Panc1 (cell line): ENCODE data around the gene SIRPA.

Experiments
- POLR2AphosphoS5 ChIP-seq: IDR thresholded peaks from 2 replicates; pipeline ENCODE4 v1.6.1; 2012; ENCODE audit warnings: mild to moderate bottlenecking, low read depth, low read length, moderate library complexity
- TCF7L2 ChIP-seq: IDR thresholded peaks from 2 replicates; pipeline ENCODE4 v1.6.1; 2011; ENCODE audit warnings: mild to moderate bottlenecking, low read depth, low read length, inconsistent platforms
- TF ChIP-seq, protein P1 (sequence below): fragments of 450-650 bp; IDR thresholded peaks from 2 replicates; pipeline ENCODE4 v1.5.1; 2017; ENCODE audit warnings: mild to moderate bottlenecking
- TF ChIP-seq, protein P2 (sequence below), 2 experiments: IDR thresholded peaks; 2 replicates each; pipeline ENCODE4 v1.6.1; 2011 to 2012; ENCODE audit warnings: low read depth in 2 of 2, control low read depth in 1 of 2, low read length in 1 of 2, mild to moderate bottlenecking in 1 of 2, moderate library complexity in 1 of 2; ENCODE audit not compliant: insufficient read depth in 1 of 2

- no peak for TF ChIP-seq POLR2AphosphoS5
- TF ChIP-seq, protein P1, sequence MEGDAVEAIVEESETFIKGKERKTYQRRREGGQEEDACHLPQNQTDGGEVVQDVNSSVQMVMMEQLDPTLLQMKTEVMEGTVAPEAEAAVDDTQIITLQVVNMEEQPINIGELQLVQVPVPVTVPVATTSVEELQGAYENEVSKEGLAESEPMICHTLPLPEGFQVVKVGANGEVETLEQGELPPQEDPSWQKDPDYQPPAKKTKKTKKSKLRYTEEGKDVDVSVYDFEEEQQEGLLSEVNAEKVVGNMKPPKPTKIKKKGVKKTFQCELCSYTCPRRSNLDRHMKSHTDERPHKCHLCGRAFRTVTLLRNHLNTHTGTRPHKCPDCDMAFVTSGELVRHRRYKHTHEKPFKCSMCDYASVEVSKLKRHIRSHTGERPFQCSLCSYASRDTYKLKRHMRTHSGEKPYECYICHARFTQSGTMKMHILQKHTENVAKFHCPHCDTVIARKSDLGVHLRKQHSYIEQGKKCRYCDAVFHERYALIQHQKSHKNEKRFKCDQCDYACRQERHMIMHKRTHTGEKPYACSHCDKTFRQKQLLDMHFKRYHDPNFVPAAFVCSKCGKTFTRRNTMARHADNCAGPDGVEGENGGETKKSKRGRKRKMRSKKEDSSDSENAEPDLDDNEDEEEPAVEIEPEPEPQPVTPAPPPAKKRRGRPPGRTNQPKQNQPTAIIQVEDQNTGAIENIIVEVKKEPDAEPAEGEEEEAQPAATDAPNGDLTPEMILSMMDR, result no peak
- TF ChIP-seq TCF7L2, result no peak
- TF ChIP-seq, protein P2, sequence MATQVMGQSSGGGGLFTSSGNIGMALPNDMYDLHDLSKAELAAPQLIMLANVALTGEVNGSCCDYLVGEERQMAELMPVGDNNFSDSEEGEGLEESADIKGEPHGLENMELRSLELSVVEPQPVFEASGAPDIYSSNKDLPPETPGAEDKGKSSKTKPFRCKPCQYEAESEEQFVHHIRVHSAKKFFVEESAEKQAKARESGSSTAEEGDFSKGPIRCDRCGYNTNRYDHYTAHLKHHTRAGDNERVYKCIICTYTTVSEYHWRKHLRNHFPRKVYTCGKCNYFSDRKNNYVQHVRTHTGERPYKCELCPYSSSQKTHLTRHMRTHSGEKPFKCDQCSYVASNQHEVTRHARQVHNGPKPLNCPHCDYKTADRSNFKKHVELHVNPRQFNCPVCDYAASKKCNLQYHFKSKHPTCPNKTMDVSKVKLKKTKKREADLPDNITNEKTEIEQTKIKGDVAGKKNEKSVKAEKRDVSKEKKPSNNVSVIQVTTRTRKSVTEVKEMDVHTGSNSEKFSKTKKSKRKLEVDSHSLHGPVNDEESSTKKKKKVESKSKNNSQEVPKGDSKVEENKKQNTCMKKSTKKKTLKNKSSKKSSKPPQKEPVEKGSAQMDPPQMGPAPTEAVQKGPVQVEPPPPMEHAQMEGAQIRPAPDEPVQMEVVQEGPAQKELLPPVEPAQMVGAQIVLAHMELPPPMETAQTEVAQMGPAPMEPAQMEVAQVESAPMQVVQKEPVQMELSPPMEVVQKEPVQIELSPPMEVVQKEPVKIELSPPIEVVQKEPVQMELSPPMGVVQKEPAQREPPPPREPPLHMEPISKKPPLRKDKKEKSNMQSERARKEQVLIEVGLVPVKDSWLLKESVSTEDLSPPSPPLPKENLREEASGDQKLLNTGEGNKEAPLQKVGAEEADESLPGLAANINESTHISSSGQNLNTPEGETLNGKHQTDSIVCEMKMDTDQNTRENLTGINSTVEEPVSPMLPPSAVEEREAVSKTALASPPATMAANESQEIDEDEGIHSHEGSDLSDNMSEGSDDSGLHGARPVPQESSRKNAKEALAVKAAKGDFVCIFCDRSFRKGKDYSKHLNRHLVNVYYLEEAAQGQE (IDR thresholded peaks at IDR 0.05; ENCODE audit: insufficient read depth in 1 of 2, low read depth in 2 of 2, low read length in 1 of 2), result no peak
These were observed 45.4 kb downstream of the SIRPA start for GRCh38 chr20:1940581-1940980.
